Stimulated activated CD4-positive, alpha-beta T cell treated with anti-CD3 and anti-CD28 coated beads, TNF-alpha, amount 100 ng/mL, for 1 hour (primary cell): ENCODE measurements around the gene CD2BP2.
"Not testable (repeated sequence)": the region's sequence is repeated elsewhere in the genome, so short reads cannot be mapped to it uniquely, and the experiment has no call there.

Experiments used
- DNase-seq, 3 donors: peaks; one replicate each; pipeline ENCODE4 v3.0.0-alpha.2; 2020; ENCODE audit warnings: low read depth in 3 of 3, low spot score in 1 of 3

Gene CD2BP2

GRCh38 chr16:30342751-30343490 is 12.2 kb downstream of the CD2BP2 start:
- no peak for DNase-seq

GRCh38 chr16:30341971-30342370 is 13.1 kb downstream of the CD2BP2 start:
- not testable (repeated sequence) for DNase-seq

DNA sequence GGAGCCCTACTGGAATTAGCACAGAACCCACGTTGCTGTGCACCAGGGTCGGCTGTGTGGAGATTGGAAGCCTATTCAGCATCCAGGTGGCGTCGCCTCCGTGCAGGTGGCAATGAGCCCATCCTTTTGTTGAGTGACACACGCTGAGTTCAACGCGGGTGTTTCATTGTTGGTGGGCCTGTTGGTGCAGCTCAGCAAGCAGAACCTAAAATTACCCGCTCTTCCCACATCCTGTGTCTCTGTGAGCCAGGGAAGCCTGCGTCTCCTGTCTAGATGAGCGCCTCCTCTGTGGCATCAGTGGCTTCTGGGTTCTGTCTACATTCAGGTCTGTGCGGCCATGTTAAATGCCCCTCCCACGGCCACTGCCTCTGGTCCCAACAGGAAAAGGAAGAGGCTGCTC is 14.5 kb downstream of the CD2BP2 start:
- no peak for DNase-seq

DNA sequence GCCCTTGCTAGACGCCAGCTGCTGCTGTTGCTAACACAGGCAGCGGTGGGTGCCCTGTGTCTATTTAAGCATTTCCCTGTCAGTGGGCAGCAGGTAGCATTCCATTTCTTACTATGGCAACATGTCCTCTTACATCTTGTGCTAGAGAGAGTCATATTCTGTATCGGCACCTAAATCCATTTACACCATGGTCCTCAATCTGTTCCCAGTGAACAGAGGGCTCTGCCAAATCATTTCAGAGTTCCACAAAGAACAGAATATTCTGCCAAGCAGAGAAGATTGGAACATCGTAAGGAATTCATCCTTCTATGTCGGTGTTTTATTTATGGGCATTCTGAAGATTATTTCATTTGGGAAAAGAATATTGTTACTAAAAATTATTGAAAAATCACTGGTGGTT is 16.4 kb downstream of the CD2BP2 start:
- not testable (repeated sequence) for DNase-seq

- DNase-seq, result not testable (repeated sequence)
Measured at GRCh38 chr16:30337964-30338357, 17.1 kb downstream of the CD2BP2 start.

DNA sequence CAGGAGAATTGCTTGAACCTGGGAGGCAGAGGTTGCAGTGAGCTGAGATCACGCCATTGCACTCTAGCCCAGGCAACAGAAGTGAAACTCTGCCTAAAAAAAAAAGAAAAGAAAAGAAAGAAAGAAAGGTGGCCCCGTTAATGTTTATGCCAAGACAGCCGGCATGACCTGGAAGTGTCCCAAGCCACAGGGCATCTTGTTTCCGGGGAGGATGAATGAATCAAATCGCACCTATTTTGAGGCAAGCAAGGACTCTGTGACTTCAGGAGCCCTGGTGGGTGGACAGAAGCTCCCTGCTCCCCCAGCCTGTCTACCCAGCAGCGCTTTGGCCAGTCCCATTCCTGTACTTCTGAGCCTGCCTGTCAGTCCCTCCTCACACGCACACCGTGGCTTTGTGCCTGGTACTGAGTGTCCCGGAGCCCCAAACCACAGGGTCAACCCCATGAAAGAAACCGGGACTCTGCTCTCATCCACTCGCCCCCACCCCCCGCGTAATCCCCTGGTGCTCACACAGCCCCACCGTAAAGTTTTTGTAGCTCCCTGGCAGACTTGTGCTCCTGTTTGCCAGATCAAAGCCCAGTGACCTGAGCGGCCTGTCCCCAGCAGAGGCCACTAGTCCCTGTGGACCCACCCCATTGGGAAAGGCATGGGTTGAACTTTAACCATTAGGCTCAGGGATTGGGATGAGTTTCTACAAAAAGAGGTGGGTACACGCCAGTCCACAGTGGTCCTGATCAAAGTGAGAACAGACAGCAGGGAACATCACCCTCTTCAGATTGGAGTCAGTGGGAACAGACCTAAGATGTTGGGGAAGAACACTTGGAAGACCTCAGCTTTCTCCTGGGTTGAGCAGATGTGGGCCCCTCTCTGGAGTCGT is 19.3 kb downstream of the CD2BP2 start:
- no peak for DNase-seq

DNA sequence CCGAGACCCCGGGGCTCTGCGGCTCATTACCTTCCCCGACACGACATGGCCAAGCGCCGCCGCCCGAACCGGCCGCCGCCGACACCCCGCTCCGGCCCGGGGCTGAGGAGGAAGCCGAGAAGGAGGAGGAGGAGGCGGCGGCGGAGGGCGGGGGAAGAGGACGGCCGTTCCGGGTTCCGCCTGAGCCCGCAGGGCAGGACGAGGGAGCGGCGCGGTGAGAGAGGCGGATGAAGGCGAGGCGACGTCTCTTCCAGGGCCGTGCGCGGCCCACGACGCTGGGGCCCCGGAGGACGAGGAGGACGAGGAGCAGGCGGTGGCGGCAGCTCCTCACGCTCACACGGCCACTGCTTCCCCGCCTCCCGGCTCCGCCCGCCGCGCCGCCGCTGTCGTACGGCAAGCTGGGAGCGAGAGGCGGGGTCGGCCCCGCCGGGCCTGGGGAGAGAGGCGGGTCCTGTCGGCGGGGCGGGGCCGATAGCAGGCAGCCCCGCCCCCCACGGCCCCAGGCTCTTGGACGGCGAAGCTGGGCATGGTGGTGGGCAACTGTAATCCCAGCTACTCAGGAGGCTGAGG is 20.0 kb downstream of the CD2BP2 start:
- DNase-seq, result peak; percentile 35 to 67 (median 65)

- DNase-seq, result peak; percentile 57 to 73 (median 70)
Measured at GRCh38 chr16:30334473-30334989, 20.6 kb downstream of the CD2BP2 start.

GRCh38 chr16:30324220-30324619 is 30.9 kb downstream of the CD2BP2 start:
- DNase-seq, result not testable (repeated sequence)

DNA sequence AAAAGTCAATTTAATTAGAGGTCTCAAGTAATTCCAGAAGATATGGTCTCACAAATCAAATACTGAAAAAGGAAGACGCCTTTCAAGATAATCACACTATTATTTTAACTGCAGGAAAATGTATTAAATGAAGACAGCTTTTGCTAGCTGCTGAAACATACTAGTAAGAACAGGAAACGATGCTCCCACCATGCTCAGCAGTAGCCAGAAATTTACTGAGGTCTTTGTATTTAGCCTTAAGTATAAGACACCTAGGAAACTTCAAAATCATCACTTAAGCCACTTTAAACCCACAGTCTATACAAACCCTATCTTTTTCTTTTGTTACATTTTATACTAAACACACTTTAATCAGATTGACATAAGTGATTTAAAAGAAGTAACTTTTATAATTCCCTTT is 36.5 kb downstream of the CD2BP2 start:
- DNase-seq, result not testable (repeated sequence)

- DNase-seq, result not testable (repeated sequence)
Measured at GRCh38 chr16:30310937-30311336, 44.2 kb downstream of the CD2BP2 start.

DNA sequence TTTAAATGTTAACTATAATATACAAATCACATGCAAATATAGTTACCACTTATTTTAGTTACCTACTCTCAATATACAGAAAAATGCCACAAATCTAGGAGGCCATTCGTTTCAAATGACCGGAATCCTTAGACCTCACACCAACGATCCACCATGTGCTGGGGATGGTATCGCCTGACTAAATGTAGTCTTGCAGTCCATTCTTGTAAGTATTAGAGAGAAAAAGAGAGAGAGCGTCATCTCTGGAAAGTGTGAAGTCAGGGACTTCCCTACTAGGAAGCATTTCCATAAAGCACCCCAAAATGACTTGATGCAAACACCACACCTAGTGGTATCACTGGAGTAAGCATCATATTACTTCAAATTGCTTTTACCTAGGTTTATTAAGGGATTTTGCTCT is 45.9 kb downstream of the CD2BP2 start:
- DNase-seq, result not testable (repeated sequence)
